ENCODE measurements around the gene CDA.

- TF ChIP-seq ZNF462 (CRISPR knock-in tag; IDR thresholded peaks at IDR 0.05): no peak
- no peak for TF ChIP-seq CTCF (conservative IDR thresholded peaks at IDR 0.05; ENCODE audit: low read depth in 2 of 2)
- TF ChIP-seq EZH2 (IDR thresholded peaks at IDR 0.05; ENCODE audit: low read depth, unreplicated experiment): no peak
- TF ChIP-seq EZH2phosphoT487 (IDR thresholded peaks at IDR 0.05; ENCODE audit: unreplicated experiment): no peak
- no peak for TF ChIP-seq REST (IDR thresholded peaks at IDR 0.05; ENCODE audit: unreplicated experiment)
- TF ChIP-seq POLR2AphosphoS5 (IDR thresholded peaks at IDR 0.05; ENCODE audit: low read depth): no peak
- TF ChIP-seq ETS1 (IDR thresholded peaks at IDR 0.05): no peak
- TF ChIP-seq NANOG (IDR thresholded peaks at IDR 0.05; ENCODE audit: borderline replicate concordance): no peak
- TF ChIP-seq CREB1 (CRISPR knock-in tag; IDR thresholded peaks at IDR 0.05; ENCODE audit: low read depth): no peak
- no peak for TF ChIP-seq ZNF114 (CRISPR knock-in tag; IDR thresholded peaks at IDR 0.05)
- TF ChIP-seq STAT1 (IDR thresholded peaks at IDR 0.05; ENCODE audit: unreplicated experiment): no peak
Observed at GRCh38 chr1:20663969-20664715, 75.2 kb downstream of the CDA start.

Data from GM23338 (cell line).